Renal pelvis (tissue), 4 donors: Measurements from ENCODE around the gene RNF26. TPM values are rescaled to one million over a fixed set of nuclear protein-coding genes. Genes with fewer than 3 reads are reported as not detected.

ENCODE experiments used
- DNase-seq: peaks from one replicate; pipeline ENCODE4 v3.0.0-alpha.2; 2013
- polyA plus RNA-seq, 3 donors: library from polyadenylated mRNA; unstranded; fragments of 120-200 nt; gene quantifications; one replicate each; pipeline ENCODE4 v1.2.1, GENCODE V29; 2013; ENCODE audit not compliant: insufficient read length in 3 of 3

RNF26 gene
- polyA plus RNA-seq, 3 donors: 33.5 to 39.5 (median 38.2) TPM

- no peak for DNase-seq
These were observed 2.1 kb upstream of the RNF26 start for GRCh38 chr11:119332111-119332765.

- DNase-seq: no peak
These were observed 846 bp downstream of the RNF26 start for GRCh38 chr11:119335091-119335654.

GRCh38 chr11:119335655-119336543 is 1.6 kb downstream of the RNF26 start:
- DNase-seq: no peak

GRCh38 chr11:119336744-119337469 is 2.6 kb downstream of the RNF26 start:
- no peak for DNase-seq

GRCh38 chr11:119337581-119338317 is 3.4 kb downstream of the RNF26 start:
- no peak for DNase-seq

- DNase-seq: peak; percentile 84
These were observed 4.1 kb downstream of the RNF26 start for GRCh38 chr11:119338318-119338890.

- no peak for DNase-seq
These were observed 4.8 kb downstream of the RNF26 start for GRCh38 chr11:119338965-119339588.

- DNase-seq: no peak
These were observed 5.4 kb downstream of the RNF26 start for GRCh38 chr11:119339589-119340334.

GRCh38 chr11:119340335-119341221 is 6.3 kb downstream of the RNF26 start, which contains the start of gene C1QTNF5:
C1QTNF5 (minus strand) TSS chr11:119340883; CDS start chr11:119340397, 486 bp downstream.
- peak; percentile 82 for DNase-seq

- DNase-seq: no peak
These were observed 7.1 kb downstream of the RNF26 start for GRCh38 chr11:119341222-119342022.

- no peak for DNase-seq
These were observed 7.6 kb downstream of the RNF26 start for GRCh38 chr11:119342023-119342300.

GRCh38 chr11:119342362-119343130 is 8.2 kb downstream of the RNF26 start:
- DNase-seq: no peak

GRCh38 chr11:119343726-119344125 is 9.4 kb downstream of the RNF26 start:
- DNase-seq: no peak

GRCh38 chr11:119344291-119345010 is 10.1 kb downstream of the RNF26 start:
- no peak for DNase-seq

- DNase-seq: no peak
These were observed 11.4 kb downstream of the RNF26 start for GRCh38 chr11:119345685-119346084.

- DNase-seq: no peak
These were observed 12.3 kb downstream of the RNF26 start, which contains the start of gene MFRP for GRCh38 chr11:119346605-119347004. MFRP (minus strand) TSS chr11:119346705; CDS start chr11:119346513, 192 bp downstream.
